HG02763 (cell line): ENCODE results near the gene XIRP2.

Experiments used
- ATAC-seq: cut with Tn5 transposase; IDR thresholded peaks from one replicate; pipeline ENCODE4 v1.9.1; 2021; ENCODE audit warnings: mild to moderate bottlenecking, moderate library complexity; ENCODE audit not compliant: unreplicated experiment

The XIRP2 gene

GRCh38 chr2:166934817-166935216, 46.5 kb downstream of the XIRP2 start:
- no peak for ATAC-seq

- no peak for ATAC-seq
Measured at GRCh38 chr2:166942377-166942776, 54.1 kb downstream of the XIRP2 start.

- no peak for ATAC-seq
Measured at GRCh38 chr2:166944909-166945308, 56.6 kb downstream of the XIRP2 start.

- ATAC-seq: no peak
Measured at GRCh38 chr2:166957686-166958085, 69.4 kb downstream of the XIRP2 start.

GRCh38 chr2:166958986-166959481, 70.8 kb downstream of the XIRP2 start:
- ATAC-seq: no peak

- no peak for ATAC-seq
Measured at GRCh38 chr2:166959556-166959955, 71.3 kb downstream of the XIRP2 start.

GRCh38 chr2:166960702-166961270, 72.5 kb downstream of the XIRP2 start:
- no peak for ATAC-seq

GRCh38 chr2:166961933-166962332, 73.7 kb downstream of the XIRP2 start:
- no peak for ATAC-seq

GRCh38 chr2:166969486-166969885, 81.2 kb downstream of the XIRP2 start:
- ATAC-seq: no peak

- ATAC-seq: no peak
Measured at GRCh38 chr2:166972002-166972401, 83.7 kb downstream of the XIRP2 start.

- ATAC-seq: no peak
Measured at GRCh38 chr2:166972418-166972817, 84.1 kb downstream of the XIRP2 start.

GRCh38 chr2:166984188-166984587, 95.9 kb downstream of the XIRP2 start:
- no peak for ATAC-seq

- ATAC-seq: no peak
Measured at GRCh38 chr2:166984797-166985196, 96.5 kb downstream of the XIRP2 start.

GRCh38 chr2:166994588-166995336, 106.5 kb downstream of the XIRP2 start:
- no peak for ATAC-seq

- no peak for ATAC-seq
Measured at GRCh38 chr2:166996465-166996864, 108.2 kb downstream of the XIRP2 start.

- ATAC-seq: no peak
Measured at GRCh38 chr2:167001165-167001564, 112.9 kb downstream of the XIRP2 start.

- no peak for ATAC-seq
Measured at GRCh38 chr2:167005096-167005495, 116.8 kb downstream of the XIRP2 start.

GRCh38 chr2:167013227-167013626, 124.9 kb downstream of the XIRP2 start:
- no peak for ATAC-seq

GRCh38 chr2:167015806-167016205, 127.5 kb downstream of the XIRP2 start:
- no peak for ATAC-seq

- ATAC-seq: no peak
Measured at GRCh38 chr2:167017021-167017420, 128.7 kb downstream of the XIRP2 start.

- no peak for ATAC-seq
Measured at GRCh38 chr2:167018590-167018989, 130.3 kb downstream of the XIRP2 start.

GRCh38 chr2:167028503-167028902, 140.2 kb downstream of the XIRP2 start:
- ATAC-seq: no peak
